Stimulated activated CD8-positive, alpha-beta memory T cell treated with anti-CD3 and anti-CD28 coated beads, Interleukin-7, amount 100 ng/mL, for 24 hours (primary cell): Measurements from ENCODE around the gene SLC25A52.
"Not testable (repeated sequence)": the region's sequence is repeated elsewhere in the genome, so short reads cannot be mapped to it uniquely, and the experiment has no call there.

Experiments used
- DNase-seq: peaks from one replicate; pipeline ENCODE4 v3.0.0-alpha.2; 2020; ENCODE audit warnings: low read depth

Gene SLC25A52

GRCh38 chr18:31740180-31740579, 20.5 kb downstream of the SLC25A52 start:
- DNase-seq, result no peak

GRCh38 chr18:31739651-31740050, 21.0 kb downstream of the SLC25A52 start:
- DNase-seq, result no peak

GRCh38 chr18:31738460-31739407, 21.9 kb downstream of the SLC25A52 start:
- no peak for DNase-seq

- DNase-seq, result no peak
These were observed 24.1 kb downstream of the SLC25A52 start for GRCh38 chr18:31736630-31737029.

GRCh38 chr18:31731628-31732027, 29.1 kb downstream of the SLC25A52 start:
- DNase-seq, result no peak

- not testable (repeated sequence) for DNase-seq
These were observed 31.5 kb downstream of the SLC25A52 start for GRCh38 chr18:31729196-31729595.

- no peak for DNase-seq
These were observed 36.5 kb downstream of the SLC25A52 start for GRCh38 chr18:31723990-31724711.

- no peak for DNase-seq
These were observed 37.1 kb downstream of the SLC25A52 start for GRCh38 chr18:31723639-31723989.

GRCh38 chr18:31722369-31722957, 38.2 kb downstream of the SLC25A52 start:
- DNase-seq, result peak; percentile 62

GRCh38 chr18:31721601-31722000, 39.1 kb downstream of the SLC25A52 start:
- DNase-seq, result no peak

GRCh38 chr18:31720867-31721266, 39.8 kb downstream of the SLC25A52 start:
- no peak for DNase-seq

GRCh38 chr18:31719363-31720006, 41.2 kb downstream of the SLC25A52 start:
- no peak for DNase-seq

- no peak for DNase-seq
These were observed 42.3 kb downstream of the SLC25A52 start for GRCh38 chr18:31718386-31718785.

- DNase-seq, result no peak
These were observed 44.3 kb downstream of the SLC25A52 start for GRCh38 chr18:31716362-31716761.

- DNase-seq, result no peak
These were observed 49.1 kb downstream of the SLC25A52 start for GRCh38 chr18:31711365-31712172.

- DNase-seq, result no peak
These were observed 49.9 kb downstream of the SLC25A52 start for GRCh38 chr18:31710826-31711225.
